DND-41 (cell line): ENCODE results near the gene SUN1.

Experiments used
- ATAC-seq: fragments of 200-7000 bp; cut with Tn5 transposase; 3 replicates; pipeline ENCODE4 v1.9.1; 2021; ENCODE audit warnings: low read depth; ENCODE audit not compliant: insufficient read depth
- DNase-seq: peaks from one replicate; pipeline ENCODE4 v3.0.0-alpha.2; 2020
- H2AFZ ChIP-seq: 2 replicates; pipeline ENCODE4 v1.6.0; 2012; ENCODE audit warnings: low read depth, low read length
- H3K27ac ChIP-seq: 2 replicates; pipeline ENCODE4 v1.5.1; 2012; ENCODE audit warnings: low read length, inconsistent platforms
- H3K27me3 ChIP-seq: fragments of 200-600 bp; sonication (generic); 2 replicates; pipeline ENCODE4 v1.6.0; 2012; ENCODE audit warnings: low read length, mild to moderate bottlenecking, inconsistent platforms; ENCODE audit not compliant: insufficient read depth, poor library complexity
- H3K36me3 ChIP-seq: 2 replicates; pipeline ENCODE4 v1.5.1; 2012; ENCODE audit warnings: low read length, inconsistent platforms; ENCODE audit not compliant: insufficient read depth
- H3K4me1 ChIP-seq: 2 replicates; pipeline ENCODE4 v1.5.1; 2012; ENCODE audit warnings: mild to moderate bottlenecking, low read length; ENCODE audit not compliant: insufficient read depth
- H3K4me2 ChIP-seq: 2 replicates; pipeline ENCODE4 v1.6.0; 2012; ENCODE audit warnings: mild to moderate bottlenecking, moderate library complexity, low read length, inconsistent platforms; ENCODE audit not compliant: insufficient read depth
- H3K4me3 ChIP-seq, 2 experiments: fragments of 200-600 bp in 1 of 2; shearing (Covaris generic) in 1 of 2; 2 replicates each; pipeline ENCODE4 v1.5.1; 2012 to 2016; ENCODE audit warnings: inconsistent platforms in 2 of 2, low read length in 2 of 2, mild to moderate bottlenecking in 2 of 2, low read depth in 1 of 2, moderate library complexity in 1 of 2
- H3K79me2 ChIP-seq: 2 replicates; pipeline ENCODE4 v1.6.0; 2012; ENCODE audit warnings: low read length, inconsistent platforms; ENCODE audit not compliant: insufficient read depth
- H3K9ac ChIP-seq: 2 replicates; pipeline ENCODE4 v1.6.0; 2012; ENCODE audit warnings: low read depth, mild to moderate bottlenecking, inconsistent platforms, low read length, moderate library complexity
- H3K9me3 ChIP-seq: 2 replicates; pipeline ENCODE4 v1.5.1; 2012; ENCODE audit warnings: low read length, moderate library complexity, mild to moderate bottlenecking, inconsistent platforms; ENCODE audit not compliant: insufficient read depth, severe bottlenecking
- H4K20me1 ChIP-seq: 2 replicates; pipeline ENCODE4 v1.6.0; 2012; ENCODE audit warnings: low read length; ENCODE audit not compliant: insufficient read depth
- CTCF ChIP-seq: IDR thresholded peaks from 2 replicates; pipeline ENCODE4 v1.5.1; 2012; ENCODE audit warnings: borderline replicate concordance, low read length, moderate library complexity, mild to moderate bottlenecking; ENCODE audit not compliant: poor library complexity, severe bottlenecking; ENCODE audit errors: extremely low read depth
- EZH2 ChIP-seq: IDR thresholded peaks from 3 replicates; pipeline ENCODE4 v1.6.1; 2012; ENCODE audit warnings: borderline replicate concordance, low read depth, mild to moderate bottlenecking, moderate library complexity, low read length, inconsistent platforms; ENCODE audit not compliant: severe bottlenecking

SUN1 gene

GRCh38 chr7:911791-912480 lies 79.7 kb downstream of the SUN1 start:
- ATAC-seq (no peak), DNase-seq (no peak)
- Histone ChIP-seq H2AFZ (no peak overlapping the region), H3K27ac (no peak overlapping the region), H3K4me1 (no peaks in the 10 kb centered on the region), H3K4me3 (no peak overlapping the region), H3K27me3 (no peaks in the 10 kb centered on the region), H3K79me2 (no peaks in the 10 kb centered on the region), H3K9ac (no peak overlapping the region), H3K4me2 (no peak overlapping the region), H3K36me3 (no peaks in the 10 kb centered on the region), H4K20me1 (no peaks in the 10 kb centered on the region; the same call in none of the 2 replicates), H3K9me3 (no peaks in the 10 kb centered on the region)
- no peak for TF ChIP-seq CTCF
- no peak for TF ChIP-seq EZH2

GRCh38 chr7:913736-914520 lies 81.7 kb downstream of the SUN1 start:
- Histone ChIP-seq H3K9ac (no peak overlapping the region), H3K27ac (no peak overlapping the region), H3K36me3 (no peaks in the 10 kb centered on the region), H2AFZ (no peak overlapping the region), H3K4me1 (no peaks in the 10 kb centered on the region), H3K79me2 (no peaks in the 10 kb centered on the region), H3K4me2 (no peak overlapping the region), H3K27me3 (no peaks in the 10 kb centered on the region), H3K9me3 (no peaks in the 10 kb centered on the region), H3K4me3 (no peak overlapping the region), H4K20me1 (no peaks in the 10 kb centered on the region; the same call in 1 of the 2 replicates)
- DNase-seq (no peak), ATAC-seq (no peak)
- TF ChIP-seq CTCF (no peak), EZH2 (no peak)

- H3K36me3 ChIP-seq, result no peaks in the 10 kb centered on the region
- H3K27ac ChIP-seq, result no peak overlapping the region
- H3K79me2 ChIP-seq, result no peaks in the 10 kb centered on the region
- DNase-seq (no peak), ATAC-seq (no peak)
- H3K4me2 ChIP-seq, result no peak overlapping the region
- H2AFZ ChIP-seq, result no peak overlapping the region
- no peak overlapping the region for H3K4me3 ChIP-seq
- no peak for TF ChIP-seq CTCF
- TF ChIP-seq EZH2, result no peak
- H3K4me1 ChIP-seq, result no peaks in the 10 kb centered on the region
- no peaks in the 10 kb centered on the region for H3K9me3 ChIP-seq
- no peaks in the 10 kb centered on the region for H3K27me3 ChIP-seq
- H4K20me1 ChIP-seq, result no peaks in the 10 kb centered on the region; the same call in 1 of the 2 replicates
- H3K9ac ChIP-seq, result no peak overlapping the region
Observed at GRCh38 chr7:914521-915194, 82.4 kb downstream of the SUN1 start.
